ENCODE data around the gene PMPCA.

DNA sequence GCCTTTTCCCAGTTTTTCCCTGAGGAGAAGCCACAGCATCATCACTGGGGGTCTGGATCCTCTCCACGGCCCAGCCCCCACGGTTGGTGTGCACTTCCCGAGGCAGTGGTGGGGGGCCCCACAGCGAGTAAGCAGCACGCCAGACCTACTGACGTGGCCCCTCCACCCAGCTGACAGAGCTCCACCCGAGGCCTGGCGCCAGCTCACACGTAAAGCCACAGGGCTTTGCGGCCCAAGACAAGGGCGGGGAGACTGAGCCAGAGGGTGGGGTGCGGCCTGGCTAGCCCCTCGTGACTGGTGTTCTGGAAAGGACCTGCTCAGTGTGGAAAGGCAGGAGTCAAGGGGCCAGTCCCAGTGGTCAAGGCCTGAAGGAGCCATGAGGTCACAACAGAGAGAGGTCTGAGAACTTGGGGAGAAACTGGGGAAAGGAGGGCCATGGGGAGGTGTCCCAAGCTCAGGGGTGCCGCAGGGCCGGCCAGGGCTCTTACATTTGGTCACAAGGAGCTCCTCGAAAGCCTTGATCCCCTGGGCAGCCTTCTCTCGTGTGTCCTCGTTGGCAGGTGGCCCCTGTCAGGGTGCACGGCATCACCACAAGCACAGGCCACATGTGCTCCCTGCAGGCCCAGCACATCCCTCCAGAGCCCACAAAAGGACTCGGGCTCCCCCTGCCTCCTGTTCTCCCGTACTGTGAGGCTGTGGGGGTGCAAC is 16.0 kb upstream of the PMPCA start:
- TF ChIP-seq POLR2A (IDR thresholded peaks at IDR 0.05) (no peak), CTCF (IDR thresholded peaks at IDR 0.05) (no peak), POLR2AphosphoS5 (IDR thresholded peaks at IDR 0.05) (no peak)

Measured in gastroesophageal sphincter (tissue), 3 donors.